K562 treated with DMSO at 1 percent for 12 hours (cell line): ENCODE results near the gene SEC63. TPM values are rescaled to one million over a fixed set of nuclear protein-coding genes. Genes with fewer than 3 reads are reported as not detected.

Experiments
- total RNA-seq: library from RNA; unstranded; fragments of 300-600 nt; gene quantifications from 2 replicates; pipeline ENCODE4 v1.2.3, GENCODE V29; 2022; ENCODE audit not compliant: insufficient read depth

Gene SEC63, protein sequence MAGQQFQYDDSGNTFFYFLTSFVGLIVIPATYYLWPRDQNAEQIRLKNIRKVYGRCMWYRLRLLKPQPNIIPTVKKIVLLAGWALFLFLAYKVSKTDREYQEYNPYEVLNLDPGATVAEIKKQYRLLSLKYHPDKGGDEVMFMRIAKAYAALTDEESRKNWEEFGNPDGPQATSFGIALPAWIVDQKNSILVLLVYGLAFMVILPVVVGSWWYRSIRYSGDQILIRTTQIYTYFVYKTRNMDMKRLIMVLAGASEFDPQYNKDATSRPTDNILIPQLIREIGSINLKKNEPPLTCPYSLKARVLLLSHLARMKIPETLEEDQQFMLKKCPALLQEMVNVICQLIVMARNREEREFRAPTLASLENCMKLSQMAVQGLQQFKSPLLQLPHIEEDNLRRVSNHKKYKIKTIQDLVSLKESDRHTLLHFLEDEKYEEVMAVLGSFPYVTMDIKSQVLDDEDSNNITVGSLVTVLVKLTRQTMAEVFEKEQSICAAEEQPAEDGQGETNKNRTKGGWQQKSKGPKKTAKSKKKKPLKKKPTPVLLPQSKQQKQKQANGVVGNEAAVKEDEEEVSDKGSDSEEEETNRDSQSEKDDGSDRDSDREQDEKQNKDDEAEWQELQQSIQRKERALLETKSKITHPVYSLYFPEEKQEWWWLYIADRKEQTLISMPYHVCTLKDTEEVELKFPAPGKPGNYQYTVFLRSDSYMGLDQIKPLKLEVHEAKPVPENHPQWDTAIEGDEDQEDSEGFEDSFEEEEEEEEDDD
- 9.5 and 23.7 TPM in 2 replicates for total RNA-seq

DNA sequence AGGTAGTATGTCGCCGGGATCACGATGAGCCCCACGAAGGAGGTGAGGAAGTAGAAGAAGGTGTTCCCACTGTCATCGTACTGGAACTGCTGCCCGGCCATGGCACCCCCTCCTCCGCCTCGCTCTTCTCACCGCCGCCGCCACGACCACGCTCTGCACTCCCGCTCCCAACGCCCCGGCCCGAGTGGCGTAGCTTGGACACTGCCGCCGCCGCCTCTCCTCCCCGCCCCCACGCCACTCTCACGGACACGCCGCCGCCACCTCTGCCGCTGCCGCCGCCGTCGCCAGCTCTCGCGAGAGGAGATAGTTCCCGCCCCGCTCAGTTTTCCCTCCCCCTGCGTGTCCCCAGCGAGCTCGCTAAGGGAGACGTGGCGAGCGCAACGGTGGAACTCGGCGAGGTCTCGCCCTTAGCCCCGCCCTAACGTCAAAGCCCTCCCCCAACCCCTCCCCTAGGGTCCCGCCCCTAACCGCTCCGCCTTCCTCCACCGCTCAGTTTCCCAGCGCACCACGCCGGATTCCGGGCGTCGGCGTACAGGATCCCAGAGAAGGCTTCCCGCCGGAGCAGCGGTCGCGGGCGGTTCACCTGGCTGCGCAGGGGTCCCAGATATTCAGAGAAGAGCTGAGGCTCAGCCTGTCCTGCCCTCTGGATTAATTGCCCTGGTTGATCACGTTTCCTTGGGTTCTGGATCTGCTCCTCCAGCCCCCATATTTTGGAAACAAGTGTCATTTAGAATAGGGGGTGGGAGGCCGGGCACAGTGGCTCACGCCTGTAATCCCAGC, at the start of gene SEC63:
Gene SEC63, minus strand, starts transcription at position 300 of the 780 bp plus-strand sequence. Its CDS starts 199 bp downstream, at position 101.

Other genes with a start within 250 kb of the SEC63 start
- gene SCML4, start 133.9 kb downstream of the SEC63 start, total RNA-seq: not detected in 2 replicates
- gene OSTM1, start 116.5 kb upstream of the SEC63 start, total RNA-seq: 19.0 and 43.5 TPM in 2 replicates
- gene NR2E1, start 207.8 kb upstream of the SEC63 start, total RNA-seq: not detected in 2 replicates